ENCODE measurements around the gene ENKD1. TPM values are rescaled to one million over a fixed set of nuclear protein-coding genes. Genes with fewer than 3 reads are reported as not detected.

Gene ENKD1
- total and polyA plus RNA-seq, 2 donors (not counting 1 experiment from before 2014, with no cell fraction given): 13.3 to 14.3 TPM

GRCh38 chr16:67661101-67661761 is 5.3 kb downstream of the ENKD1 start:
- H3K27ac ChIP-seq (ENCODE audit: low read length in 2 of 2): peak overlapping the region; percentile 64 to 79
- peaks cover 20 to 31% of the 10 kb centered on the region in 2 donors for H3K4me1 ChIP-seq (ENCODE audit: control insufficient read depth in 2 of 2, insufficient read depth in 2 of 2, low read length in 2 of 2)
- peaks cover 8% of the 10 kb centered on the region for H3K79me2 ChIP-seq (ENCODE audit: control insufficient read depth, insufficient read depth, low read length)
- H3K9ac ChIP-seq (ENCODE audit: low read length): peak overlapping the region; percentile 73
- peak overlapping the region; percentile 99 for H3K4me2 ChIP-seq (replicated peaks; ENCODE audit: low read depth, low read length, poor library complexity, severe bottlenecking)
- peaks cover 0 to 21% of the 10 kb centered on the region in 2 experiments for H3K36me3 ChIP-seq (replicated peaks in 1 of 2; ENCODE audit: control extremely low read depth in 1 of 2, control insufficient read depth in 1 of 2, extremely low read depth in 1 of 2, insufficient read depth in 2 of 2, low read length in 1 of 2)
- intact Hi-C loops (cut with micrococcal nuclease): loop anchor here (2.0 to 10.0 kb wide), 3 partner anchors 182 to 1474 kb away; partner anchors contain the start of genes CHTF8, FHOD1, SLC9A5 and THAP11
- H3K4me3 ChIP-seq (ENCODE audit: control extremely low read depth in 1 of 5, extremely low read depth in 1 of 5, insufficient read depth in 1 of 5, low read depth in 2 of 5, low read length in 4 of 5): peak overlapping the region; percentile 48 to 98 (median 81)
- TF ChIP-seq, protein P1, sequence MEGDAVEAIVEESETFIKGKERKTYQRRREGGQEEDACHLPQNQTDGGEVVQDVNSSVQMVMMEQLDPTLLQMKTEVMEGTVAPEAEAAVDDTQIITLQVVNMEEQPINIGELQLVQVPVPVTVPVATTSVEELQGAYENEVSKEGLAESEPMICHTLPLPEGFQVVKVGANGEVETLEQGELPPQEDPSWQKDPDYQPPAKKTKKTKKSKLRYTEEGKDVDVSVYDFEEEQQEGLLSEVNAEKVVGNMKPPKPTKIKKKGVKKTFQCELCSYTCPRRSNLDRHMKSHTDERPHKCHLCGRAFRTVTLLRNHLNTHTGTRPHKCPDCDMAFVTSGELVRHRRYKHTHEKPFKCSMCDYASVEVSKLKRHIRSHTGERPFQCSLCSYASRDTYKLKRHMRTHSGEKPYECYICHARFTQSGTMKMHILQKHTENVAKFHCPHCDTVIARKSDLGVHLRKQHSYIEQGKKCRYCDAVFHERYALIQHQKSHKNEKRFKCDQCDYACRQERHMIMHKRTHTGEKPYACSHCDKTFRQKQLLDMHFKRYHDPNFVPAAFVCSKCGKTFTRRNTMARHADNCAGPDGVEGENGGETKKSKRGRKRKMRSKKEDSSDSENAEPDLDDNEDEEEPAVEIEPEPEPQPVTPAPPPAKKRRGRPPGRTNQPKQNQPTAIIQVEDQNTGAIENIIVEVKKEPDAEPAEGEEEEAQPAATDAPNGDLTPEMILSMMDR (IDR thresholded peaks at IDR 0.05): no peak
- TF ChIP-seq EZH2 (IDR thresholded peaks at IDR 0.05; ENCODE audit: borderline replicate concordance, insufficient read depth, low read depth, low read length, poor library complexity, severe bottlenecking): no peak
- Mint-ChIP-seq H3K4me3 (peak overlapping the region; percentile 97), H3K4me1 (peaks cover 39% of the 10 kb centered on the region), H3K27ac (peak overlapping the region; percentile 88), H3K27me3 (no peaks in the 10 kb centered on the region), H3K9me3 (ENCODE audit: insufficient read depth) (no peaks in the 10 kb centered on the region)
- ChIA-PET CTCF (interaction anchor here (1.3 to 2.2 kb wide), 6 partner anchors 8 to 180 kb away, joined by 3 to 23 read pairs (median 4); partner anchors contain the start of genes ATP6V0D1, CARMIL2 and CTCF), POLR2A (interaction anchor here (0.5 to 1.5 kb wide), 4 partner anchors 99 to 274 kb away, joined by 3 to 7 read pairs (median 4); partner anchors contain the start of gene CTCF)
- H2AFZ ChIP-seq (ENCODE audit: insufficient read depth, low read depth, low read length, poor library complexity, severe bottlenecking): peak overlapping the region; percentile 81
- 10% methylated on average over 37 of the region's 39 CpGs for WGBS (ENCODE audit: insufficient coverage)
- H3K9me3 ChIP-seq (ENCODE audit: control extremely low read depth in 1 of 3, control insufficient read depth in 2 of 3, insufficient read depth in 1 of 3, low read length in 2 of 3): no peaks in the 10 kb centered on the region
- ATAC-seq (ENCODE audit: low read depth) (no peak), DNase-seq (no peak)
- H3K27me3 ChIP-seq (replicated peaks in 1 of 4; ENCODE audit: control extremely low read depth in 1 of 4, control insufficient read depth in 3 of 4, insufficient read depth in 4 of 4, low read length in 3 of 4): no peaks in the 10 kb centered on the region
- H4K20me1 ChIP-seq (ENCODE audit: control insufficient read depth, insufficient read depth, low read length, poor library complexity, severe bottlenecking): peaks cover 12% of the 10 kb centered on the region

Measured in B cell (primary cell).